Amniotic epithelial cell (primary cell): ENCODE measurements around the gene MPO.
A peak's percentile ranks its signal among the peaks of the same experiment; 100 is the strongest.

Source experiments
- DNase-seq: peaks from one replicate; pipeline ENCODE4 v3.0.0-alpha.2; 2010; ENCODE audit warnings: low read depth

Gene MPO

DNA sequence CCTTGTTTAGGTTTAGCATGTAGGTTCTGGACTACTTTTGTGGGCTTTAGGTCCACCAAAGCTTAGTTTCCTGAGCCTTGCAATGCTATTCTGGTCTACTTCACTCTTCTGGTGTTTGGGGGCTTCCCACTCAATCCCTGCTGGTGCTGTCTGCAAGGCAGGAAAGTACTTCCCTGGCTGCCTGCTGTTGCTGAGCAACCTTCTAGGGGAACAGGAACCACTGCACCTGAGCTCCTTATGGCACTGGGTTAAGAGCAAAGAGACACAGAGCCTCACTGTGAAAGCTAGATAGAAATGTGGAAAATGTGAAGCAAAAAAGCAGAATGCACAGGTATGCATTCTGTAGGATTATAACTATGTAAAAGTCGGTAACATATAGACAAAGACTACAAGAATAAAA, 17.0 kb downstream of the MPO start:
- no peak for DNase-seq

DNA sequence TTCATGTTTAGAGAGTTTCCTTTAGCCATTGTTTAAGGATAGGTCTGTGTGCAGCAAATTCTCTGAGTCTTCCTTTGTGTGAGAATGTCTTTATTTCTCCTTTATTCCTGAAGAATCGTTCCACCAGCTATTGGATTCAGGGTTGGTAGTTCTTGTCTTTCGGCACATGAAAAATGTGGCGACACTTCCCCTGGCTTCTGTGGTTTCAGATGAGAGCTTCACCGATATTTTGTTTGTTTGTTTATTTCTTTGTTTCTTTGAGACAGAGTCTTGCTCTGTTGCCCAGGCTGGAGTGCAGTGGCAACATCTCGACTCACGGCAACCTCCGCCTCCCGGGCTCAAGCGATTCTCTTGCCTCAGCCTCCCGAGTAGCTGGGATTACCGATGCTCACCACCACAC, 18.6 kb downstream of the MPO start:
- DNase-seq = no peak

DNA sequence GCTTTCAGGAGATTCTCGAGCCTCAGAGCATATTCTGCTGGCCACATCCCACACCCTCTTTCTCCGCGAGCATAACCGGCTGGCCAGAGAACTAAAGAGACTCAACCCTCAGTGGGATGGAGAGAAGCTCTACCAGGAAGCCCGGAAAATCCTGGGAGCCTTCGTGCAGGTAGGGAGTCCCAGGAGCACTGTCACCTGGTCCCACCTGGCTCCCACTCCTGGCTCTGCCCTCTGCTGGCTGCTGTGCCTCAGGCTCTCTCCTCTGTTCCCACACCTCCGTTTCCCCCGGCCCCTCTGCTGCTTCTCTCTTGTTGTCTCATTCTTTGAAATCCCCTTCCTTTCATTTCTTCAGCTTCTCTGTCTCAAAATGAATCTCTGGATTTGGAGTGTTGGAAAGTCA, 25.9 kb downstream of the MPO start:
- no peak for DNase-seq

DNA sequence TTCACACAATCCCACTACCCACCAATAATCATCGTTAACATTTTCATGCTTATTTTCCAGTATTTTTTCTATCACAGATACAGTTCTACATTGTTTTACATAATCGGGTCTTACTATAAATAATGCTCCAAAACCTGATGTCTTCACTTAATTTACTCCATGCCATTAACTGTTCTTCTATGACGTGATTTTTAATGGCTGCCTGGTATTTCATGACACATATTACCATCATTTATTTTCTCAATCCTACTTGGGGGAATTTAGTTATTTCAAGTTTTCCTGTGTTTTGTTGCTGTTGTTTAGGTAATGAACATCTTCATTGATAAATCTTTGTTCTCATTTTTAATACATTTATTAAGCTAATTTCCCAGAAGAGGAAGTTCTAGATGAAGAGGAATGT, 27.7 kb downstream of the MPO start:
- no peak for DNase-seq

DNA sequence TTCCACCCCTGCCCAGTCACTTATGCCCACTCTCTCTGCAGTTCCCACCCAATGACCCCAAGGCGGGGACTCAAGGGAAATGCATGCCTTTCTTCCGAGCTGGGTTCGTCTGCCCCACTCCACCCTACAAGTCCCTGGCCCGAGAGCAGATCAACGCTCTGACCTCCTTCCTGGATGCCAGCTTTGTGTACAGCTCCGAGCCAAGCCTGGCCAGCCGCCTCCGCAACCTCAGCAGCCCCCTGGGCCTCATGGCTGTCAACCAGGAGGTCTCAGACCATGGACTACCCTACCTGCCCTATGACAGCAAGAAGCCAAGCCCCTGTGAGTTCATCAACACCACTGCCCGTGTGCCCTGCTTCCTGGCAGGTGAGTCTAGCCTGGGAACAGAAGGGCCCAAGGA, 28.6 kb downstream of the MPO start:
- DNase-seq = no peak

DNA sequence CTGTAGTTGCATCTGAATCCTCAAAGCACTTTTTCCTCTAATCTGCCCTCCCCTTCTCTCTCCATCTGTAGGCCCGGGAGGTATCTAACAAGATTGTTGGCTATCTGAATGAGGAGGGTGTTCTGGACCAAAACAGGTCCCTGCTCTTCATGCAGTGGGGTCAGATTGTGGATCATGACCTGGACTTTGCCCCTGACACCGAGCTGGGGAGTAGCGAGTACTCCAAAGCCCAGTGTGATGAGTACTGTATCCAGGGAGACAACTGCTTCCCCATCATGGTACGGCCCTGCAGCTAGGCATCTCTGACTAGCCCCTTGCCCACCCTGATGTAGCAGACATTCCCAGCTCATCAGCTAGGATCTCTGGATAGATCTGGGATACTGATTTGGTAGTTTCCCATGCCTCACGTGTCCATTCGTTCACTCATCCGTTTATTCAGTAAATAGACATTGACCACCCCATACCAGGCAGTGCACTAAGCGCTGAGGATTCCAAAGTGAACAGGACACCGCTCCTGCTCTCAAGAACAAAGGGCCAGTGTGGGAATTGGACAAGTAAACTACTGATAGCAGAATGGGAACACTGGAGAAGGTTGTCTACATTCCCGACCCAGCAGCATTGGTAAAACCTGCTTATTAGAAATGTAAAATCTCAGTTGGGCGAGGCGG, 30.3 kb downstream of the MPO start:
- no peak for DNase-seq

DNA sequence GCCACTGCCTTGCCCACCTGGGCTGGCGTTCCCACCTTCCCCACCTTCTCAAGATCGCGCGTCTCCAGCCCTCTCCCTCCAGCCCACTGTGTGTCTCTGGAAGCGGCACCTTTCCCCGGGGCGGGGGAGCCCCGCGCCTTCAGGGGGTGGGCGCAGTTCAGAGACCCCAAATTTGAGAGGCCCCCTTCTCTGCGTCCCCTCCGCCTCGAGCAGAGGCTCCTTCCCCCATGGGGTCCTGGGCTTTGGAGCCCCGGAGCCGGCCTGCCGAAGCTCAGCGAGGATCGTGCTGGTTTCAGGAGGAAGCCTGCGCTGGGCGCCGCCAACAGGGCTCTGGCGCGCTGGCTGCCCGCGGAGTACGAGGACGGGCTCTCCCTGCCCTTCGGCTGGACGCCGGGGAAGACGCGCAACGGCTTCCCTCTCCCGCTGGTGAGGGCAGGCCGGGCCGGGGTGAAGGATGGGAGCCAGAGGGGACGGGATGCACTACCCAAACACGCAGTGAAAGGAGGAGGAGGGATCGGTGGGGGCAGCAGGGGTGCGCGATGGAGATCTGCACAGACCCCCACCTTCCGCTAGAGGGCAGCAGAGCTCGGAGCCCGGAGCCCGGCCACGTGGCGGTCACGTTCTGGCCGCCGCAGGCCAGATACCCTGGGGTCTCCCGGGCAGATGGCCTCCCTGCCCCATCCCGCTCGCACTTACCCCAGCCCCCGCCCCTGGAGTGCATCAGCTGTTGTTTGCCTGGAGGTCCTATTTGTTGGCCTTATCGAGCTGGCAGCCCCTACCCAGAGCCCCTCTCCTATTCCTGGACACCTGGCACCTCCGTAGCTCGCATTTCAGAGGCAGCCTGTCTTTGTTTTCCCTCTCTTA, 31.2 kb downstream of the MPO start:
- DNase-seq = peak; percentile 5

DNA sequence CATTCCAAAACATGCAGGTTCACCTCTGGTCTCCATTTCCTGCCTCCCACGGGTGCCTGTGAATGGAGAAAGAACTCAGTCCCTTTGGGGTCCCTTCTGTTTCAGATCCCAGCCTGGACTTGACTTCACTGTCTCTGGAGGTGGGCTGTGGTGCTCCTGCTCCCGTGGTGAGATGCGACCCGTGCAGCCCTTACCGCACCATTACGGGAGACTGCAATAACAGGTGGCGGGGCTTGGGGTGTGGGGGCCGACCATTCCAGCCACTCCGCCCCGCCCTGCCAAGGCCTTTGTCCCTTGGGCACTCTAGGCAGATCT, 31.8 kb downstream of the MPO start:
- no peak for DNase-seq

DNA sequence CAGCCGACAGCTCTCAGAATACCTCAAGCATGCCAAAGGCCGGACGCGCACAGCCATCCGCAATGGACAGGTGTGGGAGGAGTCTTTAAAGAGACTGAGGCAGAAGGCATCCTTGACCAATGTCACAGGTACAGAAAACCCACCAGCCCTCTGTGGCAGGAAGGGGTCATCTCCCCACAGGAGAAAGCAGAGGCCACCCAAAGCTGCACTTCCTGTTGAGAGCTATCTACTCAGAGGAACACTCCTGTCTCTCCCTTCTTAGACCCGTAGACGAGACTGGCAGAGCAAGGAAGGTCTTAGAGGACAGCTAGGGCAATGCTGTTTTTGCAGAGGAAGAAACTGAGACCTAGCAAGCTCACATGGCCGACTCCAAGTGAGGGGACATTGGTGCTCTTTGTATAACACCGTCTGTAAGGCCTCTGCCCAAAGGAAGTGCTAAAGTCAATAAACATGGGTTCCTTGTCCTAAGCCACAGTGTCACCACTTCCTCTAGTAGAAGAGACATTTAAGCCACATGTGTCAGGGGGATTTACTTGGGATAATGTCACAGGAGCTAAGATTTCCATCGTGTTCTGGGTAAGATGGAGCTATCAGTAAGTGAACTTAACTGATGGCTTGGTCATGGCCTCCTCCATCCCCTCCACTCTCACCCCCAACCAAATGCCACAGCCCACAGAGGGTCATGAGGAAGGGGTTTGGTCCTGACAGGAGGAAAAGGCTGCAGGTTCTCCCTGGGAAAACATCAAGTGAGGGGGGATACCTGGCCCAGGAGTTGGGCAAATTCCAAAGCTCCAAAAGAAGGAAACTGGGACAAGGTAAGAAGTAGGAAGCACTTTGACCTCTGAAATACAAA, 33.0 kb downstream of the MPO start:
- DNase-seq = no peak

DNA sequence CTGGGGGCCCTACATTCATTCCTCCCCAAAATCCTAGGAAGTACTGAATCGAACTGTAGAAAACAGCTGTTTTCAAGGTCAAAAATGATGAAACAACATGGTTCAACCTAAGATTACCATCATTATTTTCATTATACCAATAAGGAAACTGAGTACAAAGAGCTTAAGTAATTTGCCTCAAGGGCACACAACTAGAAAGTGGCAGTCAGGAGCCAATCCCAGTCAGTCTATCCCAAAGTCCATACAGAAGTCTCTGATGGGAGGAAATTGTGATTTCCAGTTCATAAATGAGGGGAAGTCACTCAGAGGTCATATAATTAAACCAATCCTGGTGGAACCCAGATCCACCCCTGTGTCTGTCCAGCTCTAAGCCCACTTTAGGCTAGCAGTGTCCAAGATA, 34.0 kb downstream of the MPO start:
- no peak for DNase-seq

DNA sequence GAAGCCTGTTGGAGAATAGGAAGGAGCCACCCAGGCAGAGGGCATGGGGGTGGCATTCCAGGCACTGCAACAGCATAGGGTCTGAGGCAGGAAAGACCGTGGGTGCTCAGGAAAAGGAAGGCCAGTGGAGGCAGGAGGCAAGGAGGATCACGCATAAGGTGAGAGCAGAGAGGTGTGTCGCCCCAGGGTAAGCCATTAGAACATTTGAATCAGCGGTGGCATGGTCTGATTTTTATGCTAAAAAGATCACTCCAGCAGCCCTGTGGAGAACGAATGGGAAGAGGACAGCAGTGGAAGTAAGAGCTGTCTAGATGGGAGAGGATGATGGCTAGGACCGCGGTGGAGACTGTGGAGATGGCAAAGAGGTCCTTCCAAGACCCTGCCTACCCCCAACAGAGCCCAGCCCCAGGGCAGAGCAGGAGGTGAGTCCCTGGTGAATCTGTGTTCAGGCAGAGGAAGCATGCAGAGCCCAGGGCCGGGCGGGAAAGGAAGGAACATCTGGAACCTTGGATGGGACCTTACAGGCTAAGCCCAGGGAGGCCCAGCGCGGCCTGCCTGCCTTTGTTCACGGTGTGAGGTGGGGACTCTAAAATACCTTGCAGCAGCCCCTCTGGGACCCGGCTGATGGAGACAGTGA, 34.5 kb downstream of the MPO start:
- no peak for DNase-seq

DNA sequence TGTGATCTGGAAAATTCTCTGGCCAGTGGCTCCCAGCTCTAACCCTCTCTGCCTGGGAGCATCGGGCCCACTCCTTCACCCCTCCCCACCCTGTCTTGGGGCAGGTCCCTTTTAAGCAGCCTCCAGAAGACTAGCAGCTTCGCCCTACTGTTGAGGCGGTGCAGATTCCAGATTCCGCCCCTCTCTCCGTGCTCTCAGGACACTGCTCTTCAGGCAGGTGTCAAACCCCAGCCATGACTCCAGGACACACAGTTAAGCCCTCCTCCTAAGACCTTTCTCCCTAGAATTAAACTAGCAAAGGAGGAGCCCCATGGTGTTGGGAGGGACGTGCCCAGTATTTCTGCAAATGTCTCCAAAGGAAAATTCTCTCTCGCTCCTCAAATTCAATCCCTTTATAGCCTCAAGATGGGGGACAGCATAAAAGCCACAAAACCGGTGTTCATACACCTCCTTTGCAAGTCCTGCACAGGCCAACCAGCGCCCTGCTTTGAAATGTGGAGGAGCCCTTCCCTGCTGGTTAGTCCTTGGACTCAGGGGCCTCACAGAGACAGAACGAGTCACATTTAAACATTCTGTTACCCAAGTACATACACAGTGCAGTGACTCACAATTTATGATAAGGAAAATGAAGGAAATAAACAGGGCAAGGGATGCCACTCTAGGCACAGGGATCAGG, 35.2 kb downstream of the MPO start:
- peak; percentile 37 for DNase-seq

DNA sequence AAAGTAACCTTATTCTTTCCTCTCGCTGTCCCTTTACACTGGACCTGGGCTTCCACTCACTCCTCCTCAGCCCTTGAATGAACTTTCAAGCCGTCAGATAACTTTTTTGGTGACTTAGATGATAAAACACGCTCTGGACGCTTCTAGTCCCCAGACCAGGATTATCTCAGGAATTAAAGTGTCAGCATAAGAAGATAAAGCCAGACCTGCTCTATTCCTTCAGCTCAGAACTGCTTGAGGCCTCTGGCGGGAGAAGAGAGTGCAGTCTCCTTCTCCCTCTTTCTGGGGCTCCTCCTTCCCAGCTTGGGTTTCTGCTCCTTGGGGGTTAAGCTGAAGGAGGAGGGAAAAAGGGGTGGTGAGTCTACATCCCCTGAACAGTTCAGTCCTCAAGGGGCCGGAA, 35.8 kb downstream of the MPO start:
- DNase-seq = peak; percentile 2

DNA sequence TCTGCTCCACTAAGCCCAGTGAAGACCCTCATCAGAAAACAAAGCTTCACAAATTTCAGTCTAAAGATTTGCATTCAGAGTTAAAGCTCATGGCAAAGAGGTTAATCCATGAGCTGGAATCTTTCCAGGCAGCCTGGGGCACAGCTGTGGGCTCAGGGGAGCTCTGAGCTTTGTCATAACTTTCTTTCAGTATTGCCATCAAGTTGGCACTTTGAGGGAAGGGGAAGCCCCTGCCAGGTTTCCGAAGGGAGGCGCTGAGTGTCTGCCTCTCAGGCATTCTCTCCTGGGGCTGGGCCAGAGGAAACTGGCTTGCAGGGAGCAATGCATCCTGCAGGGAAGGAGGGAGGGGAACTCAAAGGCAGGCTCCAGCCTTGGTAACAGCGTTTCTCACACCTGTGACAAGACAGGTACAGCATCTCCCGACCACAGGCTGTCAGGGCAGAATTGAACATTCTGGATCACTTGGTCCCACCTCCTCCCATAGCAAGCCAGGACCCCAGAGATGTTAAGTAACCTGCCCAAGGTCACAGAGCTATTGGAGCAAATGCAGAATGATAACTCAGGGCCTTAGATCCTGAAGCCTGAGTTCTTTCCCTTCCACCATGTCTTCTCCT, 38.5 kb downstream of the MPO start:
- no peak for DNase-seq

DNA sequence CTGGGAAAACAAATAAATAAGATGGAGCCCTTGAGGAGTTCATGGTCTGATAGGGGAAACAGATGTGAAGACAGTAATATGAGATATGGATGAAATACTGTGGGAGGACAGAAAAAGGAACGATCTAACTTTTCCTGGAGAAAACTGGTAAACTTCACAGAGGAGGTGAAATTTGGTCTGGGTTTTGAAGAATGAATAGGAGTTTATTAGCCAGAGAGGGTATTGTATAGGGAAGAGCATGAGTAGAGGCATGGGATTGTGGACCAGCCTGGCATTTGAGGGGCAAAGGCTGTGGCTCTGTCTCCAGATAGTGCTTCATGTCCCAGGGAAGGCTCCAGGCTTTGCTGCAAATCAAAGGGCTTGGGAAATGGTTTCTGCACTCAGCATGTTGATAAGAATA, 40.7 kb downstream of the MPO start:
- no peak for DNase-seq

DNA sequence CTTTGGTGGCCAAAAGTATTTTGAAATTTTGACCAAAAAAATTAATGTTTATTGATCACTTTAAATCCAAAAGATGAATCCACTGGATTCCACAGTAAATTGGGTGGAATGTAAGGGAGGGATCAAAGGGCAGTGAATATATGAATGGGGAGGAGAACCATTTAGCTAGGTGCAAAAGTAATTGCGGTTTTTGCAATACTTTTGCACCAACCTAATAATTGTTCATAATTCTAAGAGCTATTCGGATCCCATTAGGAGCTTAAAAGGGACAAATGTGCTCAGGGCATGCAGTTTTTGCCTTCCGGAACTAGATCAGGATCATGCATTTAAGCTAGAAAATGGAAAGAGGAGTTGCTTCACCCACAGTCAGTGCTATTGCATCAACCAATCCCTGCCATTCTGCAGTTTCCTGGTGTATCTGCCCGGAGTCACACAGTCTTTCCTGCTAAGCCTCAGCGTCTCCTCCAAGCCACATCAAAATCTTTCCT, 42.5 kb downstream of the MPO start, which contains the start of gene LPO:
LPO (plus strand) TSS at position 438 of the 488 bp plus-strand sequence. CDS start 4,396 bp downstream, outside the sequence.
- peak; percentile 19 for DNase-seq

DNA sequence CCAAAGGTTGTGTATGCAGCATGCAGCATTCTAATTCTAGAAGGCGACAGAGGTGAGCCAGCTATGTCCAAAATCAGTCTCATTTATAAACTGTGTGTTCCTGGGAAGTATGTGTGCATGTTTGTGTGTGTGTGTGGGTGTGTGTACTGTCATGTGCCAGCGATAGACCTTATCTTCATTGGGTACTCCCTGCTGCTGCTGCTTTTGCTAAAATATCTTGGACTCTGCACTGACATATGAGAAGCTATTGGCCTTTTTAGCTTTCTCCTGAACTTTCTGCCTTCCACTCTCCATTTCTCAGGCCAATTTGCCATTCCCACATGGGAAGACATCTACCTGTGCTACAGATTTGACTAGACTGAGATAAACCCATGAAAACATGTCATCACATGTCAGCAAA, 44.3 kb downstream of the MPO start:
- no peak for DNase-seq

DNA sequence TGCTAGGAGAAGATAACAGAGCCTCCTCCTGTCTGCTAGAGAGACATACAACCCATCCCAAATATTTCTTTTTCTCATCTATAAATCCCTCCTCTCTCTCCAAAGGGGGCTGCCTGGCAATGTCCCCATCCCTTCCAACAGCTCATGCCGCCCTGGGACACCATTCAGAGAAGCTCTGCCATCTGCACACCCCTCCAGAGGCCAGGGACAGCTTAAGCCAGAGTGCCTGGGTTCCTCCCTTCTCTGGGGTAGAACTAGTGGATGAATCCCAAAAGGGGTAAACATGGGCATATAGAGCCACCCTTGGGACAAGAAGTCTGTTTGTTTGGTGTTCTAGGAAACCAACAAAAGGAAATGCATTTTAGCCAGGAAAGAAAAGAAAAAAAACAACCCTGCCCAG, 44.9 kb downstream of the MPO start:
- DNase-seq = no peak

DNA sequence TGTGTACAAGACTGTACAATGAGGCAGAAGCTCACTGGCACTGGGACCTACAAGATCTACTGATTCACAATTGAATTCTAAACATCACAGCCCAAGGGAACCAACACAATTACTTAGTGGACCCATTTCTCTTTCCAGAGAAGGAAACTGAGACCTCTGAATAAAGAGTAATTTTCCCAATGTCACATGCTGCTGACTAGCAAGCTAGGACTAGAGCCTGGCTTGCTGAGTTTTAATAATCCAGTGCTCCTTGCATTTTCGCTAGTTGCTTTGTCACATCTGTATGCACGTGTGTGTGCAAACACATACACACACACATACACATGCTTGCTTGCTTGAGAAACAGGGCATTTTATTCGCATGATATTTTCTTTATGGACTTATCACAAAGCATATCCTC, 46.2 kb downstream of the MPO start:
- DNase-seq = no peak

DNA sequence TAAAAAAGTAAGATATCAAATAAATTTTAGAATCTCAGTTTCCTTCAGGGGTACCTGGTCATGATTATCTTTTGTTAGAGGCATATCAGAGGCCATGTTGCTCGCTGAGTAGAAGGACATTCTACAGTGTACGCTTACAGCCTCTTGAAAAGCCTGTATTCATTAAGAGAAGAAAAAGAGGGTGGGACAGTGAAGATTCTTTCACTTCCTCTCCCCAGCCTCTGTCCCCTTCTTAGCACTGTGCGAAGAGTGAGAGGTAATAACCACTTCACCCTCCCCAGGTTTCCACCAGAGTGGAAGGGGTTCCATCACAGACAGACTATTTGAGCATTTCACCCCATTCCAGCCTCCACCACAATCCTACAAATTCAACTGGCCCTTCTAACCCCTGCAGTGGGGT, 47.2 kb downstream of the MPO start:
- DNase-seq = no peak

DNA sequence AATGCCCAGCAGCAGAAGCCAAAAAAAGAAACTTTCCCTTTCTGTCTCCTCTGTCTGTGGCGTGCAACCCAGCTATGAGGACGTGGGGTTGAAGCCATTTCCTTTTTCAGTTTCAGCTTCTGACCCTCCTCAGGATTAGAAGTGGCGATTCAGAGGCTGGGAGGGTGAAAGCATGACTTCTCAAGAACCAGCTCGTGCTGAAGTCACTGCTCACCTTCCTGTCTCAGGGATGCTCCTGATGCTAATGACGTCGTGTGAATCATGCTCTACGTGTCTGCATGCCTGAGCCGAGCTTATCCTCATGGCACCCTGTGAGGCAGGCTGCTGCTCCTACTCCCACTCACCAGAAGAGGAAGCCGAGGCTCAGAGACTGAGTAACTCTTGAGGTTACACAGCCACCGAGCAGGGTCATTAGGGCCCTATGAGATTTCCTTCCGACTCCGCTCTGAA, 48.0 kb downstream of the MPO start:
- DNase-seq = peak; percentile 92
